Measurements from ENCODE around the gene LRP8.

Gene LRP8

GRCh38 chr1:53356637-53357036 is 28.8 kb upstream of the LRP8 start:
- no peak for DNase-seq (ENCODE audit: low read depth)
- Histone ChIP-seq H3K4me1 (ENCODE audit: control insufficient read depth, insufficient read depth, low read length) (no peaks in the 10 kb centered on the region), H3K9me3 (ENCODE audit: control insufficient read depth, low read length) (peaks cover 44% of the 10 kb centered on the region), H3K27me3 (replicated peaks; ENCODE audit: control insufficient read depth, insufficient read depth, low read length) (peaks cover 3% of the 10 kb centered on the region), H3K9ac (ENCODE audit: low read length) (no peak overlapping the region), H3K36me3 (ENCODE audit: control insufficient read depth, insufficient read depth, low read length, severe bottlenecking) (no peaks in the 10 kb centered on the region), H3K4me3 (ENCODE audit: low read length) (no peak overlapping the region)

GRCh38 chr1:53354119-53354518 is 26.2 kb upstream of the LRP8 start:
- no peaks in the 10 kb centered on the region for H3K36me3 ChIP-seq (ENCODE audit: control insufficient read depth, insufficient read depth, low read length, severe bottlenecking)
- no peak overlapping the region for H3K4me3 ChIP-seq (ENCODE audit: low read length)
- DNase-seq (ENCODE audit: low read depth) = no peak
- H3K27me3 ChIP-seq (replicated peaks; ENCODE audit: control insufficient read depth, insufficient read depth, low read length) = peaks cover 6% of the 10 kb centered on the region
- H3K9me3 ChIP-seq (ENCODE audit: control insufficient read depth, low read length) = peaks cover 39% of the 10 kb centered on the region
- H3K4me1 ChIP-seq (ENCODE audit: control insufficient read depth, insufficient read depth, low read length) = no peaks in the 10 kb centered on the region
- H3K9ac ChIP-seq (ENCODE audit: low read length) = no peak overlapping the region

- no peaks in the 10 kb centered on the region for H3K36me3 ChIP-seq (ENCODE audit: control insufficient read depth, insufficient read depth, low read length, severe bottlenecking)
- peaks cover 24% of the 10 kb centered on the region for H3K9me3 ChIP-seq (ENCODE audit: control insufficient read depth, low read length)
- no peak for DNase-seq (ENCODE audit: low read depth)
- no peaks in the 10 kb centered on the region for H3K4me1 ChIP-seq (ENCODE audit: control insufficient read depth, insufficient read depth, low read length)
- no peak overlapping the region for H3K9ac ChIP-seq (ENCODE audit: low read length)
- no peak overlapping the region for H3K4me3 ChIP-seq (ENCODE audit: low read length)
- H3K27me3 ChIP-seq (replicated peaks; ENCODE audit: control insufficient read depth, insufficient read depth, low read length) = peaks cover 6% of the 10 kb centered on the region
These were observed 24.7 kb upstream of the LRP8 start for GRCh38 chr1:53352561-53352960.

GRCh38 chr1:53350853-53351767 is 23.2 kb upstream of the LRP8 start:
- DNase-seq (ENCODE audit: low read depth) = no peak
- H3K4me3 ChIP-seq (ENCODE audit: low read length) = no peak overlapping the region
- H3K36me3 ChIP-seq (ENCODE audit: control insufficient read depth, insufficient read depth, low read length, severe bottlenecking) = no peaks in the 10 kb centered on the region
- peaks cover 6% of the 10 kb centered on the region for H3K27me3 ChIP-seq (replicated peaks; ENCODE audit: control insufficient read depth, insufficient read depth, low read length)
- H3K9me3 ChIP-seq (ENCODE audit: control insufficient read depth, low read length) = peaks cover 10% of the 10 kb centered on the region
- no peaks in the 10 kb centered on the region for H3K4me1 ChIP-seq (ENCODE audit: control insufficient read depth, insufficient read depth, low read length)
- no peak overlapping the region for H3K9ac ChIP-seq (ENCODE audit: low read length)

GRCh38 chr1:53349968-53350852 is 22.3 kb upstream of the LRP8 start:
- Histone ChIP-seq H3K4me3 (ENCODE audit: low read length) (no peak overlapping the region), H3K4me1 (ENCODE audit: control insufficient read depth, insufficient read depth, low read length) (no peaks in the 10 kb centered on the region), H3K36me3 (ENCODE audit: control insufficient read depth, insufficient read depth, low read length, severe bottlenecking) (no peaks in the 10 kb centered on the region), H3K9ac (ENCODE audit: low read length) (no peak overlapping the region), H3K9me3 (ENCODE audit: control insufficient read depth, low read length) (peaks cover 2% of the 10 kb centered on the region), H3K27me3 (replicated peaks; ENCODE audit: control insufficient read depth, insufficient read depth, low read length) (peaks cover 13% of the 10 kb centered on the region)
- no peak for DNase-seq (ENCODE audit: low read depth)

GRCh38 chr1:53349369-53349835 is 21.5 kb upstream of the LRP8 start:
- Histone ChIP-seq H3K4me1 (ENCODE audit: control insufficient read depth, insufficient read depth, low read length) (no peaks in the 10 kb centered on the region), H3K27me3 (replicated peaks; ENCODE audit: control insufficient read depth, insufficient read depth, low read length) (peaks cover 14% of the 10 kb centered on the region), H3K9ac (ENCODE audit: low read length) (no peak overlapping the region), H3K36me3 (ENCODE audit: control insufficient read depth, insufficient read depth, low read length, severe bottlenecking) (no peaks in the 10 kb centered on the region), H3K4me3 (ENCODE audit: low read length) (no peak overlapping the region), H3K9me3 (ENCODE audit: control insufficient read depth, low read length) (no peaks in the 10 kb centered on the region)
- DNase-seq (ENCODE audit: low read depth) = no peak

- Histone ChIP-seq H3K9me3 (ENCODE audit: control insufficient read depth, low read length) (no peaks in the 10 kb centered on the region), H3K9ac (ENCODE audit: low read length) (no peak overlapping the region), H3K27me3 (replicated peaks; ENCODE audit: control insufficient read depth, insufficient read depth, low read length) (peaks cover 16% of the 10 kb centered on the region), H3K4me3 (ENCODE audit: low read length) (no peak overlapping the region), H3K4me1 (ENCODE audit: control insufficient read depth, insufficient read depth, low read length) (no peaks in the 10 kb centered on the region), H3K36me3 (ENCODE audit: control insufficient read depth, insufficient read depth, low read length, severe bottlenecking) (no peaks in the 10 kb centered on the region)
- DNase-seq (ENCODE audit: low read depth) = no peak
These were observed 20.9 kb upstream of the LRP8 start for GRCh38 chr1:53348486-53349368.

GRCh38 chr1:53346814-53347176 is 18.9 kb upstream of the LRP8 start:
- H3K9me3 ChIP-seq (ENCODE audit: control insufficient read depth, low read length) = no peaks in the 10 kb centered on the region
- no peaks in the 10 kb centered on the region for H3K4me1 ChIP-seq (ENCODE audit: control insufficient read depth, insufficient read depth, low read length)
- no peak overlapping the region for H3K9ac ChIP-seq (ENCODE audit: low read length)
- H3K4me3 ChIP-seq (ENCODE audit: low read length) = no peak overlapping the region
- H3K27me3 ChIP-seq (replicated peaks; ENCODE audit: control insufficient read depth, insufficient read depth, low read length) = peaks cover 17% of the 10 kb centered on the region
- DNase-seq (ENCODE audit: low read depth) = no peak
- no peaks in the 10 kb centered on the region for H3K36me3 ChIP-seq (ENCODE audit: control insufficient read depth, insufficient read depth, low read length, severe bottlenecking)

- DNase-seq (ENCODE audit: low read depth) = no peak
- no peaks in the 10 kb centered on the region for H3K9me3 ChIP-seq (ENCODE audit: control insufficient read depth, low read length)
- H3K4me1 ChIP-seq (ENCODE audit: control insufficient read depth, insufficient read depth, low read length) = no peaks in the 10 kb centered on the region
- no peaks in the 10 kb centered on the region for H3K36me3 ChIP-seq (ENCODE audit: control insufficient read depth, insufficient read depth, low read length, severe bottlenecking)
- H3K4me3 ChIP-seq (ENCODE audit: low read length) = no peak overlapping the region
- peaks cover 20% of the 10 kb centered on the region for H3K27me3 ChIP-seq (replicated peaks; ENCODE audit: control insufficient read depth, insufficient read depth, low read length)
- no peak overlapping the region for H3K9ac ChIP-seq (ENCODE audit: low read length)
These were observed 18.3 kb upstream of the LRP8 start for GRCh38 chr1:53345996-53346813.

Measured in adipocyte (in vitro differentiated cells).